ENCODE measurements around the gene GLI3.

DNA sequence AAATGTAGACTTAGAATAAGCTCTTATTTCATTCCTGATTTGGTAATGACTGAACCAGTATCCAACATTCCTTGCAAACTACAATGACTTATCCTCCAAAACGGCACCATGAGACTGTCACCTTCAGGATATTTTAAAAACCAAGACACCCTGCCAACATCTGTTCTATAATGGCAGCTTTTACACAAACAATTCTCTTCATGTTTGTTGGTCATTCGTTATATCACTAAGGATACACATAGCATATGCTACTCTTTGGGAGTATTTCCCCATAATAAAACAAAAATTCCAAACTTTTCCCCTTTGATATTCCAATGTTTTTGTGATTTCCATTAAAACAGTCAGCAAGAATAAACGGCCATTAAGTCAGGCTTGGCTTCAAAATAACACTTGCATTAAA is 215.4 kb downstream of the GLI3 start:
- TF ChIP-seq, protein P1, sequence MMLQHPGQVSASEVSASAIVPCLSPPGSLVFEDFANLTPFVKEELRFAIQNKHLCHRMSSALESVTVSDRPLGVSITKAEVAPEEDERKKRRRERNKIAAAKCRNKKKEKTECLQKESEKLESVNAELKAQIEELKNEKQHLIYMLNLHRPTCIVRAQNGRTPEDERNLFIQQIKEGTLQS (CRISPR knock-in tag; conservative IDR thresholded peaks at IDR 0.05), result no peak
- TF ChIP-seq CBFB (CRISPR knock-in tag; IDR thresholded peaks at IDR 0.05; ENCODE audit: low read depth), result no peak
- TF ChIP-seq SP1 (CRISPR knock-in tag; conservative IDR thresholded peaks at IDR 0.05), result no peak
- no peak for TF ChIP-seq CTCF (IDR thresholded peaks at IDR 0.05)
- no peak for TF ChIP-seq ZNF121 (CRISPR knock-in tag; IDR thresholded peaks at IDR 0.05)
- TF ChIP-seq, protein P2, sequence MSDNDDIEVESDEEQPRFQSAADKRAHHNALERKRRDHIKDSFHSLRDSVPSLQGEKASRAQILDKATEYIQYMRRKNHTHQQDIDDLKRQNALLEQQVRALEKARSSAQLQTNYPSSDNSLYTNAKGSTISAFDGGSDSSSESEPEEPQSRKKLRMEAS (CRISPR knock-in tag; IDR thresholded peaks at IDR 0.05), result no peak
- TF ChIP-seq FOXP4 (CRISPR knock-in tag; IDR thresholded peaks at IDR 0.05), result no peak
- no peak for TF ChIP-seq NR2C2 (CRISPR knock-in tag; IDR thresholded peaks at IDR 0.05)
- TF ChIP-seq ZNF416 (CRISPR knock-in tag; IDR thresholded peaks at IDR 0.05), result no peak
- TF ChIP-seq, protein P3, sequence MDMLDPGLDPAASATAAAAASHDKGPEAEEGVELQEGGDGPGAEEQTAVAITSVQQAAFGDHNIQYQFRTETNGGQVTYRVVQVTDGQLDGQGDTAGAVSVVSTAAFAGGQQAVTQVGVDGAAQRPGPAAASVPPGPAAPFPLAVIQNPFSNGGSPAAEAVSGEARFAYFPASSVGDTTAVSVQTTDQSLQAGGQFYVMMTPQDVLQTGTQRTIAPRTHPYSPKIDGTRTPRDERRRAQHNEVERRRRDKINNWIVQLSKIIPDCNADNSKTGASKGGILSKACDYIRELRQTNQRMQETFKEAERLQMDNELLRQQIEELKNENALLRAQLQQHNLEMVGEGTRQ (CRISPR knock-in tag; IDR thresholded peaks at IDR 0.05), result no peak
- TF ChIP-seq HMGXB4 (CRISPR knock-in tag; IDR thresholded peaks at IDR 0.05), result no peak

All from WTC11 (cell line).